Left ventricle myocardium superior (tissue), 1 donor: Measurements from ENCODE around the gene NEB. TPM values are rescaled to one million over a fixed set of nuclear protein-coding genes. Genes with fewer than 3 reads are reported as not detected.

ENCODE experiments used
- ATAC-seq: fragments of 200-7000 bp; cut with Tn5 transposase; one replicate; pipeline ENCODE4 v1.9.1; 2020; ENCODE audit warnings: mild to moderate bottlenecking, moderate library complexity
- DNase-seq: peaks from one replicate; pipeline ENCODE4 v3.0.0-alpha.2; 2020
- intact Hi-C: fragments of 100-400 bp; cut with micrococcal nuclease; formaldehyde crosslinking; loops from one replicate; pipeline ENCODE4 v1.11.0; 2022
- total RNA-seq: library from RNA; stranded (reverse); fragmentation: NEBNext Ultra II Directional; extraction: Animal tissue kit (Norgen Biotek cat#: 25700); gene quantifications from one replicate; pipeline ENCODE4 v1.2.1, GENCODE V29; 2021
- donor health status: DM: no; HTN: yes; CAD: no; lungs with severe emphysema.

The NEB gene
- total RNA-seq, 1 donor from 2014 or later = 0.55 TPM

DNA sequence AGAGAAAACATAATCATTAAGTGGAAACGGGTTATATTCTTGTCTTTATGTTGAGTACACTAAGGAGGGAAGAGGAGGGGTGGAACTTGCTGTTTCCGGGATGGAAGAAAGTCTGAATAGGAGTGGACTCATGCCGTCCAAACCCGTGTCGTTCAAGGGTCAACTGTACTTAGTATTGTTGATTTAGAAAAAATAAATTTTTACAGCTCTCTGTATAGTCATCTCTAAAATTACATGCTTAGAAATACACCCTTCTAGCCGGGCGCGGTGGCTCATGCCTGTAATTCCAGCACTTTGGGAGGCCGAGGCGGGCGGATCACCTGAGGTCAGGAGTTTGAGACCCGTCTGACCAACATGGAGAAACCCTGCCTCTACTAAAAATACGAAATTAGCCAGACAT lies 295.1 kb downstream of the NEB start:
- DNase-seq (no peak), ATAC-seq (no peak)
- intact Hi-C loops = no loop called here

DNA sequence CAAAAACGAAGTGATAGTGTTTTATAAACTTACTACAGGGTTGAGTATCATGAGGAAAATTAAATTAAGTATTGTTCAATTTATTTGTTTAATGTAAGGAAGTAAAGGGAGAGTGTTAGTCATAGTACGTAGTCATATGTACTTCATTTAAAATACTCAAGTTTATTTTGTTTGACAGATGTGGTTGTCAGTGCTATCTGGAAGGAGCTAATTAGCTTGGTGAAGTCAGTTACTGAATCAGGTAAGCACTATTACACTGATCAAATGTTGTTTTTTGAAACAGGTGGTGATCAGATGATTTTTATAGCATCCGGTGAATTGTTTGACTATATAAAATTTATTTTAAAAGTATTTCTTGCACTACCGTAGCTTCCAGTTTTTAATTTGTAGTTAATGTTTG lies 295.8 kb downstream of the NEB start:
- intact Hi-C loops = no loop called here
- ATAC-seq (no peak), DNase-seq (no peak)

GRCh38 chr2:151437630-151438029 lies 296.6 kb downstream of the NEB start:
- ATAC-seq (no peak), DNase-seq (no peak)
- intact Hi-C loops = no loop called here

Other genes starting within 250 kb of the NEB start
- gene ARL5A, start 93.9 kb upstream of the NEB start, total RNA-seq = 60.7 TPM